Activated T-helper 1 cell treated with anti-CD3 and anti-CD28 coated beads, Interleukin-12 subunit alpha, Interleukin-12 subunit beta, Interleukin-2, Interleukin-4 antibody, amounts not matched to agents 30 ng/mL and 10 ng/mL and 1 ng/mL, durations not matched to agents 14 hours and 24 hours and 36 hours (primary cell): ENCODE data around the gene ZYX. TPM values are rescaled to one million over a fixed set of nuclear protein-coding genes. Genes with fewer than 3 reads are reported as not detected.
A peak's percentile ranks its signal among the peaks of the same experiment; 100 is the strongest.
"Not testable (repeated sequence)": the region's sequence is repeated elsewhere in the genome, so short reads cannot be mapped to it uniquely, and the experiment has no call there.

Source experiments
- DNase-seq: peaks from one replicate; pipeline ENCODE4 v3.0.0; 2021; ENCODE audit warnings: low spot score
- H3K27ac Mint-ChIP-seq: one replicate; pipeline ENCODE4 v1.8.0; 2021; ENCODE audit warnings: mild to moderate bottlenecking, mixed read lengths
- H3K27me3 Mint-ChIP-seq: one replicate; pipeline ENCODE4 v1.8.0; 2022; ENCODE audit warnings: mild to moderate bottlenecking, moderate library complexity, mixed read lengths; ENCODE audit not compliant: insufficient read depth
- H3K36me3 Mint-ChIP-seq: one replicate; pipeline ENCODE4 v1.8.0; 2021; ENCODE audit warnings: low read depth, mixed read lengths
- H3K4me1 Mint-ChIP-seq: one replicate; pipeline ENCODE4 v1.8.0; 2021; ENCODE audit warnings: low read depth, mixed read lengths
- H3K4me3 Mint-ChIP-seq: one replicate; pipeline ENCODE4 v1.8.0; 2021; ENCODE audit warnings: mild to moderate bottlenecking, moderate library complexity, mixed read lengths
- H3K9me3 Mint-ChIP-seq: one replicate; pipeline ENCODE4 v1.8.0; 2021; ENCODE audit warnings: mixed read lengths
- intact Hi-C: fragments of 100-400 bp; cut with micrococcal nuclease; formaldehyde crosslinking; loops from one replicate; pipeline ENCODE4 v1.15.1; 2024
- total RNA-seq: library from RNA; stranded (reverse); gene quantifications from 2 replicates; pipeline ENCODE4 v1.2.3, GENCODE V29; 2022

Gene ZYX
- total RNA-seq, 1 donor from 2014 or later = 78.8 TPM

GRCh38 chr7:143391462-143392404, 10.6 kb downstream of the ZYX start:
- Mint-ChIP-seq H3K4me3 (no peak overlapping the region), H3K27ac (no peak overlapping the region), H3K27me3 (no peaks in the 10 kb centered on the region), H3K9me3 (no peaks in the 10 kb centered on the region), H3K4me1 (peaks cover 17% of the 10 kb centered on the region), H3K36me3 (peaks cover 24% of the 10 kb centered on the region)
- DNase-seq = no peak
- intact Hi-C loops = no loop called here

GRCh38 chr7:143392427-143392826, 11.3 kb downstream of the ZYX start:
- H3K27me3 Mint-ChIP-seq, intact Hi-C loops, H3K9me3 Mint-ChIP-seq, H3K4me3 Mint-ChIP-seq, DNase-seq, H3K27ac Mint-ChIP-seq: not testable (repeated sequence)
- peaks cover 24% of the 10 kb centered on the region for H3K36me3 Mint-ChIP-seq
- H3K4me1 Mint-ChIP-seq = peaks cover 17% of the 10 kb centered on the region

GRCh38 chr7:143392875-143393266, 11.7 kb downstream of the ZYX start:
- Mint-ChIP-seq H3K27me3 (no peaks in the 10 kb centered on the region), H3K27ac (no peak overlapping the region), H3K4me3 (no peak overlapping the region), H3K9me3 (no peaks in the 10 kb centered on the region), H3K36me3 (peaks cover 24% of the 10 kb centered on the region), H3K4me1 (peaks cover 17% of the 10 kb centered on the region)
- intact Hi-C loops = no loop called here
- DNase-seq = no peak

DNA sequence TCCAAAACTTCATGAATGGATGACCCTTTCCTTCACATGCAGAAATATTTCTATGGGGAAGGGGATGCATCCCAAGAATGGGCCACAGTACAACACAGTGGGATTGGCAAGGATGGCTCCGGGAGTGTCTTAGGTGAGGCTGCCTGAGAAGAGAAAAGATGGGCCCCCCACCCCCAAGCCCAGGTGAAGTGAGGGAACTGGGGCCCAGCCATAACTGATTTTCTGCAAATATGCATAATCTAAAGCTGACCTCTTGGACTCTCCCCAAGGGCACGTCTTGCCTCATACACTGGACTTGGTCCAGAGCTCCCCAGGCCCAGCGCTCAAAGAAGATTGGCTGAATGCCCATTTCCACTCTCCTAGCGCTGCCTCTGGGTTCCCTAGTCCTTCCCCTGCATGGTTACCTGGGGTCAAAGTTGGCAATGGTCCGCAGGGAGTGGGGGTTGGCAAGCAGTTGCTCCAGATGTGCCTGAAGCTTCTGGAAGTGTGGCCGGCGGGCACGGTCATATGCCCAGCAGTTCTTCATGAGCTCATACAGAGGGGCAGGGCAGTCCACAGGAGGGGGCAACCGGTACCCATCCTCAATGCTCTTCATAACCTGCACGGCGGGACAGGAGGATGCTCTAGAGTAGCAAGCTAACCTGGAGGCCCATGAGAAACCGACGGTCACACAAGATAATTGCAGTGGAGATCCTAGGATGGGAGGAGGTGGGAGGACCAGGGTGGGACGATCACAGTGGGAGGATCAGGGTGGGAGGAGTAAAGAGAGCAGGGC, 12.3 kb downstream of the ZYX start:
- Mint-ChIP-seq H3K27ac (no peak overlapping the region), H3K27me3 (no peaks in the 10 kb centered on the region), H3K4me3 (no peak overlapping the region), H3K36me3 (peaks cover 24% of the 10 kb centered on the region), H3K9me3 (no peaks in the 10 kb centered on the region), H3K4me1 (peaks cover 17% of the 10 kb centered on the region)
- intact Hi-C loops = no loop called here
- DNase-seq = no peak

- no peak for DNase-seq
- Mint-ChIP-seq H3K4me1 (peaks cover 16% of the 10 kb centered on the region), H3K36me3 (peaks cover 22% of the 10 kb centered on the region), H3K27me3 (no peaks in the 10 kb centered on the region), H3K9me3 (no peaks in the 10 kb centered on the region), H3K27ac (no peak overlapping the region), H3K4me3 (no peak overlapping the region)
- intact Hi-C loops = no loop called here
Observed at GRCh38 chr7:143394068-143394467, 12.9 kb downstream of the ZYX start.

DNA sequence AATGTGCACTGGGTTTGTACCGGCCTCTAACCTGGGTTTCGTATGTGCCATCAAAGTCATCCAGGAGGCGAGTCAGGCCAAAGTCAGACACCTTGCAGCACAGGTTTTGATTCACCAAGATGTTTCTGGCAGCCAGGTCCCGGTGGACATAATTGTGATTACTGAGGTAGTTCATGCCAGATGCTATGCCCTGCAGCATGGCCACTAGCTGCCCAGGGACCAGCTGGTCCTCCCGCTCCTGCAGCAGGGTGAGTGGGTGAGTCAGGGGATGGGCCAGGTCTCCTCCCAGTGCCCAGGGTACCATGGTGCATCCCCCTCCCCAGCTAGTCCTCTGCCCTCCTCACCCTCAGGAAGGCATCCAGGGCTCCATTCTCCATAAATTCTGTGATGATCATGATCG, 13.6 kb downstream of the ZYX start:
- Mint-ChIP-seq H3K4me3 (no peak overlapping the region), H3K27ac (no peak overlapping the region), H3K36me3 (peaks cover 16% of the 10 kb centered on the region), H3K4me1 (peaks cover 9% of the 10 kb centered on the region), H3K9me3 (no peaks in the 10 kb centered on the region), H3K27me3 (no peaks in the 10 kb centered on the region)
- DNase-seq = no peak
- intact Hi-C loops = no loop called here

GRCh38 chr7:143395187-143396149, 14.3 kb downstream of the ZYX start:
- Mint-ChIP-seq H3K4me1 (peaks cover 6% of the 10 kb centered on the region), H3K9me3 (no peaks in the 10 kb centered on the region), H3K27me3 (no peaks in the 10 kb centered on the region), H3K4me3 (no peak overlapping the region), H3K27ac (peak overlapping the region; percentile 72), H3K36me3 (peaks cover 11% of the 10 kb centered on the region)
- intact Hi-C loops = no loop called here
- no peak for DNase-seq

DNA sequence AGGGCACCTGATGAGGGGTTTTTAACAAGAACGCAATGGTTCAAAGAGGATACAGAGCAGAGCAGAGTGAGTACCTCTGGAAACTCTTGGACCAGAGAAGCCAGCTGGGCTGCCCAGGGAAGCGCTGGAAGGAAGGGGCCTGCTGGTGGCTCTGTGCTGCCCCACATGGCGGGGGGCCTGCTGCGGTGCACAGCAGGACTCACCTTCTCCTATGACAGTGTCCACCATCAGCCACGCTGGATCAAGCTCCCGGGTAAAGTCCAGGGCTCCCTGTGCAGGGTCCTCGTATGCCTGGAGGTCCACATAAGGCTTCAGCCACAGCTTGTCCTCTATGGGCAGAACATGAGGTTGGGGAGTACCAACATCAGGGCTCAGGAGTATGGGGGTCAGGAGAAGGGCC, 15.0 kb downstream of the ZYX start:
- peaks cover 11% of the 10 kb centered on the region for H3K36me3 Mint-ChIP-seq
- H3K4me3 Mint-ChIP-seq = no peak overlapping the region
- intact Hi-C loops = no loop called here
- H3K9me3 Mint-ChIP-seq = no peaks in the 10 kb centered on the region
- H3K27me3 Mint-ChIP-seq = peaks cover 2% of the 10 kb centered on the region
- H3K4me1 Mint-ChIP-seq = peaks cover 6% of the 10 kb centered on the region
- no peak overlapping the region for H3K27ac Mint-ChIP-seq
- DNase-seq = no peak

DNA sequence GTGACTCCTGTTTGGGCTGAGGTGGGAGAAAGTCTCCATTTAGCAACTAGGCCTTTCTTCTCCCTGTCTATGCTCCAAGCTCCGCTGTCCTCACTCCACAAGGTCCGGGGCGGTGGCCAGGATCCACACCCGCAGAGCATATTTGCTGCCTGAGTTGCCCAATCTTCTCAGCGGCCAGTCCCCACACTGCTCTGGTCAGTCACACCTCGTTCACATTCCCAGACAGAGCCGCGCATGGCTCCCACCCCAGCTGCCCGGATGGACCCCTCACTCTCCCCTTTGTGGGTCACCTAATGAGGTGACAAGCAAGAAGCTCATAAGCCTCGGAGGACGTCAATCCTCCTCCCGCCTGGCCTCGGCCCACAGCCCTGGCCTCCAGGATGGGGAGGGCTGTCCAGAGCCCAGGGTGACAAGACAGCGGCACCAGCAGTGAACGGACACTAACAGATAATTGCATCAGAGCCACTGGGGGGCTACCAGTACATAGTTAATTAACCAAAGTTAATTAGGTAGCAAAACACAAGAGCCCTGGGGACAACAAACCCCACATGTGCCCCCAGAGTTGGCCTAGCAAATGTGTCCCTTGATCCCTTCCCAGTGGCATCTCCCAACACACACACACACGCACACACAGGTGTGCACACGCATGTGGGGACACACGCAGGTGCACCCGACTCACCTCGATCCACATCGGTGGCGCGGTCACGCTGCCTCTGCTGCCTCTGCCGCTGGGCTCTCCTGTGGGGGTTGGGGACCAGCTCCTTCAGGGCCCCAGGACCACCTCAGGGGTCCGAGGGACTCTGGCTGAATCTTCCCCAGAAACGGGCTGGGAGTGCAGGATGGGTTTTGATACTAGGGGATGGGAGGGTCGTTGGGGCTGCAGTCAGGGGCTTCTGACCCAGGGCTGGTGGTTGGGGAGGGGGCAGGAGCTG, 15.7 kb downstream of the ZYX start:
- no peak overlapping the region for H3K27ac Mint-ChIP-seq
- no peak overlapping the region for H3K4me3 Mint-ChIP-seq
- peaks cover 6% of the 10 kb centered on the region for H3K4me1 Mint-ChIP-seq
- no peak for DNase-seq
- intact Hi-C loops = no loop called here
- peaks cover 8% of the 10 kb centered on the region for H3K36me3 Mint-ChIP-seq
- peaks cover 6% of the 10 kb centered on the region for H3K27me3 Mint-ChIP-seq
- no peaks in the 10 kb centered on the region for H3K9me3 Mint-ChIP-seq

- intact Hi-C loops = no loop called here
- no peak for DNase-seq
- Mint-ChIP-seq H3K9me3 (no peaks in the 10 kb centered on the region), H3K4me1 (peaks cover 6% of the 10 kb centered on the region), H3K27me3 (peaks cover 9% of the 10 kb centered on the region), H3K27ac (no peak overlapping the region), H3K36me3 (peaks cover 6% of the 10 kb centered on the region), H3K4me3 (no peak overlapping the region)
Observed at GRCh38 chr7:143397710-143398530, 16.8 kb downstream of the ZYX start.

DNA sequence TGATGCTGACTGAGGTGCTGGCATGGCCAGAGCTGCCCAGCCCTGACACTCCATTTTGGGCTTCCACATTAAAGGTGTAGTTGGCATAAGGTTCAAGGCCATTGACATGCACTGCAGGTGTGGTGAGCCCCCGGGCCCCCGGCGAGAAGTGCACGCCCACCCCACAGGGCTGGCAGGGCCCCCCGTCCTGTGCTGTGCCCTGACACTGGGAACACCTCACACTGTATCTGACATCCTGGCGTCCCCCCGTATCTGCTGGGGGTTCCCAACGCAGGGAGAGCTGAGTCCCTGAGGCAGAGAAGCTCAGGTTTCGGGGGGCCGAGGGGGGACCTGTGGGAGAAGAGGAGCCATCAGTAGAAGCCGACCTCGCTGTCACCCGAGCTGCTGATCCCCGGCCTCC, 17.5 kb downstream of the ZYX start:
- Mint-ChIP-seq H3K27me3 (peaks cover 10% of the 10 kb centered on the region), H3K4me3 (no peak overlapping the region), H3K4me1 (peaks cover 6% of the 10 kb centered on the region), H3K36me3 (peaks cover 3% of the 10 kb centered on the region), H3K27ac (no peak overlapping the region), H3K9me3 (no peaks in the 10 kb centered on the region)
- intact Hi-C loops = no loop called here
- no peak for DNase-seq
